Gastrocnemius medialis (tissue), 4 donors: ENCODE measurements around the gene COL5A2. TPM values are rescaled to one million over a fixed set of nuclear protein-coding genes. Genes with fewer than 3 reads are reported as not detected.

Experiments
- ATAC-seq, 2 donors: fragments of 150-250 bp; one replicate each; pipeline ENCODE4 v1.9.1; 2016
- DNase-seq, 2 donors: peaks; one replicate each; pipeline ENCODE4 v3.0.0-alpha.2; 2019
- H3K27ac ChIP-seq, 4 donors: fragments of 200-600 bp; sonication (generic); 1 replicate in 1 of 4; 2 replicates in 3 of 4; pipeline ENCODE4 v1.5.1; 2016 to 2018; ENCODE audit warnings: mild to moderate bottlenecking in 2 of 4, moderate library complexity in 1 of 4
- H3K27me3 ChIP-seq, 3 donors: fragments of 200-600 bp; sonication (generic) in 2 of 3; 1 replicate in 1 of 3; 2 replicates in 2 of 3; pipeline versions ENCODE4 v1.5.1 to v1.6.0; 2016 to 2019; ENCODE audit warnings: mild to moderate bottlenecking in 1 of 3, moderate library complexity in 1 of 3
- H3K36me3 ChIP-seq, 2 donors: fragments of 200-600 bp; sonication (generic) in 1 of 2; one replicate each; pipeline ENCODE4 v1.5.1; 2017 to 2018
- H3K4me1 ChIP-seq, 2 donors: fragments of 200-600 bp; sonication (generic) in 1 of 2; one replicate each; pipeline ENCODE4 v1.5.1; 2016 to 2017; ENCODE audit warnings: mild to moderate bottlenecking in 2 of 2
- H3K4me3 ChIP-seq, 4 donors: fragments of 200-600 bp; sonication (generic) in 3 of 4; 1 replicate in 1 of 4; 2 replicates in 3 of 4; pipeline ENCODE4 v1.5.1; 2016 to 2019; ENCODE audit warnings: mild to moderate bottlenecking in 2 of 4
- H3K9me3 ChIP-seq, 3 donors: fragments of 200-600 bp; sonication (generic) in 2 of 3; 1 replicate in 1 of 3; 2 replicates in 2 of 3; pipeline ENCODE4 v1.5.1; 2016 to 2019
- POLR2A ChIP-seq, 2 donors: fragments of 450-650 bp; IDR thresholded peaks; one replicate each; pipeline ENCODE4 v1.6.1; 2017; ENCODE audit warnings: antibody characterized with exemption in 2 of 2, mild to moderate bottlenecking in 2 of 2, moderate library complexity in 2 of 2
- in situ Hi-C, 4 donors: fragments of 200-750 bp; cut with MboI; loops; one replicate each; pipeline versions ENCODE4 v1.15.0 to v1.8.0; 2017; ENCODE audit warnings: low sequenced_read_pairs in 4 of 4
- intact Hi-C: fragments of 100-400 bp; cut with DNase I; formaldehyde crosslinking; loops from one replicate; pipeline ENCODE4 v1.15.1; 2023; ENCODE audit warnings: low total_unique reads
- total RNA-seq, 4 donors: library from RNA; depleted of rRNA; stranded (reverse); fragments of >200 nt; gene quantifications; one replicate each; pipeline versions ENCODE4 v1.1.0 to v1.2.3, GENCODE V29; 2016
- TF ChIP-seq, protein P1 (sequence below), 5 experiments: fragments of 450-650 bp in 3 of 5; fragments of 200-600 bp in 2 of 5; sonication (generic) in 2 of 5; IDR thresholded peaks in 4 of 5; conservative IDR thresholded peaks in 1 of 5; 1 replicate in 4 of 5; 2 replicates in 1 of 5; pipeline ENCODE4 v1.5.1; 2016 to 2019; ENCODE audit warnings: antibody characterized with exemption in 5 of 5, mild to moderate bottlenecking in 3 of 5, moderate library complexity in 3 of 5

The COL5A2 gene
- total RNA-seq, 4 donors from 2014 or later: 4.4 to 9.8 (median 6.2) TPM

DNA sequence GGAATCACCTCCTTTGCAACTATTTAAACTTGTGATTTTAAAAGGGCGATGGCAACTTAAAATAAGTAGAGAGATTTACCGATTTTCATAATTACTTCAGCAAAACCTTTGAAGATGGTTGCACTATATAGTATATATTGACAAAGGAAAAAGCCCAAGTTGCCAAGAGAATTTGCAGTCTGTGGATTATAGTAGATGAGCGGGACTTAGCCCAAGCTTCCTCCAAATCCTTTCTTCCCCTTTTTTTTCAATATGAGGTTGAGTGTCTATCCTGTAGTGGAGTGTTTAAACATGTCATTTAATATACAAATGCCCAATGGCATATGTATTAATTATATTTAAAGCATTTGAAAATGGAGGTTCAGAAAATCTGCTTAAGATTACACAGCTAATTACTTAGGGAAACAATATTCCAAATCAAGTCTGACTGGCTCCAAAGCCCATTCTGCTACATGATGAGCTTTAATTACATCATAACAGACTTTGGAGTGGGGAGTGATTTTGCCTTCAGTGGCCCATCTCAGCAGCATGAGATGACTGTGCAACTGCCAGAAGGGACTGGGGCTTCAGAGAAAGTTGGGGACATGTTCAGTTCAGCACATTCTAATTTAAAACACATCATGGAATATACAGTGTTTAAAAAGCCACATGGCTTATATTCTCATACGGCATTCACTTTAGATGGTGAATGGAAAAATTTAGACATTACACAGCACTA is 132.2 kb downstream of the COL5A2 start:
- Histone ChIP-seq H3K27me3 (no peaks in the 10 kb centered on the region), H3K4me1 (no peaks in the 10 kb centered on the region), H3K4me3 (no peak overlapping the region), H3K36me3 (peaks cover 0 to under 1% of the 10 kb centered on the region in 2 donors), H3K27ac (no peak overlapping the region), H3K9me3 (no peaks in the 10 kb centered on the region)
- TF ChIP-seq, protein P1, sequence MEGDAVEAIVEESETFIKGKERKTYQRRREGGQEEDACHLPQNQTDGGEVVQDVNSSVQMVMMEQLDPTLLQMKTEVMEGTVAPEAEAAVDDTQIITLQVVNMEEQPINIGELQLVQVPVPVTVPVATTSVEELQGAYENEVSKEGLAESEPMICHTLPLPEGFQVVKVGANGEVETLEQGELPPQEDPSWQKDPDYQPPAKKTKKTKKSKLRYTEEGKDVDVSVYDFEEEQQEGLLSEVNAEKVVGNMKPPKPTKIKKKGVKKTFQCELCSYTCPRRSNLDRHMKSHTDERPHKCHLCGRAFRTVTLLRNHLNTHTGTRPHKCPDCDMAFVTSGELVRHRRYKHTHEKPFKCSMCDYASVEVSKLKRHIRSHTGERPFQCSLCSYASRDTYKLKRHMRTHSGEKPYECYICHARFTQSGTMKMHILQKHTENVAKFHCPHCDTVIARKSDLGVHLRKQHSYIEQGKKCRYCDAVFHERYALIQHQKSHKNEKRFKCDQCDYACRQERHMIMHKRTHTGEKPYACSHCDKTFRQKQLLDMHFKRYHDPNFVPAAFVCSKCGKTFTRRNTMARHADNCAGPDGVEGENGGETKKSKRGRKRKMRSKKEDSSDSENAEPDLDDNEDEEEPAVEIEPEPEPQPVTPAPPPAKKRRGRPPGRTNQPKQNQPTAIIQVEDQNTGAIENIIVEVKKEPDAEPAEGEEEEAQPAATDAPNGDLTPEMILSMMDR (IDR thresholded peaks at IDR 0.05 in 4 of 5, conservative IDR thresholded peaks at IDR 0.05 in 1 of 5): no peak
- no peak for TF ChIP-seq POLR2A (IDR thresholded peaks at IDR 0.05)
- DNase-seq: no peak
- in situ Hi-C loops: no loop called here
- no peak for ATAC-seq
- intact Hi-C loops: no loop called here

DNA sequence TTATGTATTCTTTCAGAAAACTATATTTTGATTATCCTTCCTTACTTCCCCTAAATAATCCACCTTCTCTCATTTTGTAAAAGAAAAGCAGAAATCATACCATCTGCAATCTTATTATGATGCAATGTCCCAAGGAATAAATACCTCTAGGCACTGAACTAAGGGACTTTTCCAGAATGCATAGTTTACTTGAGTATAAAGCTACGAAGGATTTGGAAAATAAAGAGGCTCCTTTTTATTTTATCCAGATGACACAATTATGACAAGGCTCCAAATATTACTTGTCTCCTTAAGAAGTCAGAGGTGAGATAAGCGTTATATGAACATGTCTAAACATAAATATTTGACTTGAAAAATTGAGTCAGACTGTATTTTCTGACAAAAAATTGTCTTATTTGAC is 133.2 kb downstream of the COL5A2 start:
- in situ Hi-C loops: no loop called here
- no peaks in the 10 kb centered on the region for H3K36me3 ChIP-seq

DNA sequence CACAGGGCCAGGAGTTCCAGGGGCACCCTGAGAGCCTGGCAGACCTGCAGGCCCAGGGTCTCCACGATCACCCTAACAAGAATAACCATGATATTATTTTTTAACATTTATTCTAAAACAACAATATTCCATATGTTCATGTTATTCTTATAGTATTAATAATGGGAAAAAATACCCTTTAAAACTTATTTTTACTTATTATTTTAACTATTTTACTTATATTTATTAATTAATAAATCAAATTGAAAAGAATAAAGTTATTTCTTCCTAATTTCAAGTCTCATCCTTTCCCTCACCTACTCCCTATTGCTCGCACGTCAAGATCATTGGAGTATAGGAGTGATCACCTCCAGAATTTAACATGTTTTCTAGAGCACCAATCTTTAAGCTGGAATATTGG is 133.7 kb downstream of the COL5A2 start:
- Histone ChIP-seq H3K4me1 (no peaks in the 10 kb centered on the region), H3K27me3 (no peaks in the 10 kb centered on the region), H3K9me3 (no peaks in the 10 kb centered on the region), H3K36me3 (no peaks in the 10 kb centered on the region), H3K27ac (no peak overlapping the region), H3K4me3 (no peak overlapping the region)
- ATAC-seq (no peak), DNase-seq (no peak)
- intact Hi-C loops (no loop called here), in situ Hi-C loops (no loop called here)
- TF ChIP-seq, protein P1 (IDR thresholded peaks at IDR 0.05 in 4 of 5, conservative IDR thresholded peaks at IDR 0.05 in 1 of 5): no peak
- no peak for TF ChIP-seq POLR2A (IDR thresholded peaks at IDR 0.05)

More for the DNA sequence above, 133.2 kb downstream of the COL5A2 start:
- Histone ChIP-seq H3K9me3 (no peaks in the 10 kb centered on the region), H3K27me3 (no peaks in the 10 kb centered on the region), H3K27ac (no peak overlapping the region), H3K4me1 (no peaks in the 10 kb centered on the region), H3K4me3 (no peak overlapping the region)
- intact Hi-C loops: no loop called here
- DNase-seq: no peak
- no peak for ATAC-seq
- TF ChIP-seq POLR2A (IDR thresholded peaks at IDR 0.05): no peak
- TF ChIP-seq, protein P1 (IDR thresholded peaks at IDR 0.05 in 4 of 5, conservative IDR thresholded peaks at IDR 0.05 in 1 of 5): no peak

DNA sequence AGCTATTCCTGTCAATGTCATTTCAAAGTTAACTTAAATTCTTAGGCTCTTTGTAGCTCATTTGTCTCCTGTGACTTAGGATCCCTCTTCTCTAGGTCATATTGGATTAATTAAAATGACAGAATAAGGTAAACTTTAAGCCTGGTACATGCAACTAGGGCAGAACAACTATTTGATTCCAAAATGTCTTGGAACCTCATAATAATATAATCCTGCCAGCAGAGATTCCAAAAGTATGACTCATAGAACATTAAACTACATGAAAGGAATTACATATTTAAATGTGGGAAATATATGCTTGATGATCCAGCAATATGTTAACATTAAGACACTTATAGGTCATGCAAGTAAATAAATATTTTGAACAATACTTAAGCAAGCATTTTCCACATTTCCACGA is 142.0 kb downstream of the COL5A2 start:
- Histone ChIP-seq H3K36me3 (peaks cover 0 to 11% of the 10 kb centered on the region in 2 donors), H3K9me3 (no peaks in the 10 kb centered on the region), H3K27me3 (no peaks in the 10 kb centered on the region), H3K27ac (no peak overlapping the region), H3K4me3 (no peak overlapping the region), H3K4me1 (no peaks in the 10 kb centered on the region)
- DNase-seq (no peak), ATAC-seq (no peak)
- TF ChIP-seq, protein P1 (IDR thresholded peaks at IDR 0.05 in 4 of 5, conservative IDR thresholded peaks at IDR 0.05 in 1 of 5): no peak
- no peak for TF ChIP-seq POLR2A (IDR thresholded peaks at IDR 0.05)
- intact Hi-C loops (no loop called here), in situ Hi-C loops (no loop called here)
